HL-60/S4 treated with retinoic acid at 250 ng/mL for 4 days and 3 days (cell line): Measurements from ENCODE around the gene RPS27L.

Experiments
- in situ Hi-C: fragments of 300-500 bp; cut with MboI; formaldehyde crosslinking; loops from 2 replicates; pipeline ENCODE4 v1.7.0; 2022; ENCODE audit warnings: low sequenced_read_pairs

Gene RPS27L

DNA sequence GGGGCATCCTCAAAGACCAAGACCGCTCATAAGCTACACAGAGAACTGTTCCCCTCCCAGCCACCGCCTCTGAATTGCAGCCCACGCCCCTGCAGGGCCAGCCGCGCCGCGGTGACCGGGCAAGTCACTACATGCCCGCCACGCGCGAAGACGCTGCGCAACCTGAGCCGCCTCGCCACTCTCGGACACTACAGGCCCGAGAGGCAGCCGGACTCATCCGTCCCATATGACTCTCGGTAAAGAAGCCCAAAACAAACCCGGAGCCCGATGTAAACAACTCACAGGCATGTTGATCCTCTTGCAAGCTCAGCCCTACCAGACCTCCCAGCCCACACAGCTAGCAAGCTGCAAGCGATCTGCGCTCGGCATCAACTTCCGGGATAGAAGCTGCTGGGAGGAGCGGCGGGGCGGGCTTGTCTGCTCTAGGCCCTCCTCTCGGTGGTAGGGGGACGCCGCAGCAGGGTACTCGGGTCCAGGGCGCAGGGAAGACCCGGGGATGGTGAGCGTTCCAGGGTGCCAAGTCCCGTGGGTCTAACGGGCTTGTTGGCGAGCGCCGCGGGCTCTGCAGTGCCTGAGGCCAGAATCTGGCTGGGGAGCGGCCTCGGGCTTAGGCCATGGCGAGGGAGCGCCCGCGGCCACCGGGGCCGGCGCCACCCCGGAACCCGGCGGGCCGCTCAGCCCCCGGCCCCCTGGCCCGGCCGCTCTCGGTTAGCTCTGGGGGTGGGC lies at the start of gene RPS27L:
Gene RPS27L, minus strand, starts transcription at position 360 of the 726 bp plus-strand sequence. Its CDS starts 72 bp downstream, at position 288.
- in situ Hi-C loops: no loop called here

DNA sequence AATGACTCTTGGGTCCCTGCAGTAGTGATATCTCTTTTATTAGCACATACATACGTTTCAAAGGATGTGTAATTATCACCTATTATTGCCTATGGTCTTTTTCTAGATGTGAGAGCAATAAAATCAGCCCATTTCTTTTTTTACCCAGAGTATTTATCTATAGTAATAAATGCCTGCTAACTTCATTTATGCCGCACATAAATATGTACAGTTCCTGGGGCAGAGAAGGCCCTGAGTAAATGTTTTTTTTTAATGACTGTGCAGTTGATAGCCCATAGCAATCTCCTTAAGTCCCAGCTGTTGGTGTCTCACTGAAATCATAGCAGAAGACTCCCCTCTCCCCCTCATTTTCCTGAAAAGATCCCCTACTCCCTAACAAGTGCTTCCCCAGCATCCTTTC lies 48.8 kb upstream of the RPS27L start:
- in situ Hi-C loops: no loop called here

- in situ Hi-C loops: no loop called here
These were observed 46.3 kb upstream of the RPS27L start for GRCh38 chr15:63203451-63204090.

- in situ Hi-C loops: no loop called here
These were observed 45.6 kb upstream of the RPS27L start for GRCh38 chr15:63202861-63203260.

- in situ Hi-C loops: no loop called here
These were observed 43.4 kb upstream of the RPS27L start for GRCh38 chr15:63200464-63201249.

DNA sequence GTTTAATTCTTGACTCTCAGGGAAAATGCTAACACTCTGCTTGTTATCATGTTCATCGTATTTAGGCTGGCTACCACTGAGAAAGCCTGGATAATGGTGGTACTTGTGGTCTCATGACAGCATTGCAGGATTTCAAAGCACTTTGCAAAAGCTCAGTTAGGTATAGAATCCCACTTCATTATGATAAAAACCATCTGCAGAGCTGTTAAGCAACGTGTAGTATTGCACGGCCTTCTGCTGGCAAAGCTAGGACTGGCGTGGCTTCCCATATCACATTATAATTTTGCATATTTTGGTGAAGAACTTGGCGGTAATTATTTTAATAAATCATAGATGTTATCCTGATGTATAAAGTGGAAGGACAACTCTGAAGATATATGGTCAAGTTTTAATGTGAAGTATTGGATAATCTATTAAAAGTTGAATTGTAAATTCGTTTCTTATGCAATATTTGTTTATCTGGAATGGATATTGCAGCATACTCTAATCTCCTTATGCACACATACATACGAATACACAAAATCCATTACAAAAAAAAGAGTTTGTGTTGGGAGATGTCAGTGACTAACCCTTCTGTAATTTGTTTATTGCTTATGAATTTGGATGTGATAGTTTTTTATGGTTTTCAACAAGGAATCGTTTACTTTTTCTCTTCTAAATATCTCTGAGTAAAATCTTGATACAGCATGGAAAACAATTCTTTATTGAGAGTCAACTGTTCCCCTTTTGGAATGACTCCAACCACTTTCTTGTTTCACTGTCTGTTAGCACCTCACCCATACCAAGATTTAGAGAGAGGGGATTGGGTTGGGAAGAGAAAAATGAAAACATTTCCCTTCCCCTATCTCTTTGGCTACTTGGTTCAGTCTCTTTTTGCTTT lies 41.3 kb upstream of the RPS27L start:
- in situ Hi-C loops: no loop called here

DNA sequence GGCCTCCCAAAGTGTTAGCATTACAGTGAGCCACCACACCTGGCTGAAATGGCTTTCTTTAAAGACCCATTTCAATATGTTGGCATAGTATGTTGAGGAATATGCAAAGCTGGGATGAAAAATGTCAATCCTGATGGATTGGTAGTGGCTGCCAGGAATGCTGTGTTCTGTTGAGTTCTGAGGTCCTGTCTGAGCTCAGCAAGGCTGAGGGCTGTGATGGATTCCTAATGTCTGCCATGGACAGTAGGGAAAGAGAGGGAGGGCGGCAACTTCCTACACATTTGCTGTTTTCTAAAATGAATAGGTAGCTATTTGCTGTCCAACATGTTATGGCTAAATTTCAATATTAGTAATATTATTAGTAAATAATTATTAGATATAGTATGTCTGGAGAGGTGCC lies 40.3 kb upstream of the RPS27L start:
- in situ Hi-C loops: no loop called here

DNA sequence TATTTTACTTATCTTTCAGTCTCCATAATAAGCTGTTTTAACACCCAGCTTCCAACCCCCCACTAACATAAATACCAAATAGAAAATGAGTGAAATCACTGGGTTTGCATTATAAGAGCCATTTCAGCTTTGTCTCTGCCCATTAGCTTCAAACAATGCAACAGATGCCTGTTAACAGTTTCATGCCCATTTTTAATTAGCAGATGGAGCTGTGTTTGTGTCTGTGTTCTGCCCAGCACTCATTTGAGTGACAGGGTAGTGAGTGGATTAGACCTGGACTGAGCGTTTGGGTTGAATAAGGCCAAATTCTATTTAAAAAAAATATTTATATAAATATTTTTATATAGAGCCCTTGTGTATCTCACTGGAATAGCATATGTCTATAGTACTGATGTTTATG lies 39.6 kb upstream of the RPS27L start:
- in situ Hi-C loops: no loop called here

- in situ Hi-C loops: no loop called here
These were observed 38.3 kb upstream of the RPS27L start for GRCh38 chr15:63195569-63196015.

DNA sequence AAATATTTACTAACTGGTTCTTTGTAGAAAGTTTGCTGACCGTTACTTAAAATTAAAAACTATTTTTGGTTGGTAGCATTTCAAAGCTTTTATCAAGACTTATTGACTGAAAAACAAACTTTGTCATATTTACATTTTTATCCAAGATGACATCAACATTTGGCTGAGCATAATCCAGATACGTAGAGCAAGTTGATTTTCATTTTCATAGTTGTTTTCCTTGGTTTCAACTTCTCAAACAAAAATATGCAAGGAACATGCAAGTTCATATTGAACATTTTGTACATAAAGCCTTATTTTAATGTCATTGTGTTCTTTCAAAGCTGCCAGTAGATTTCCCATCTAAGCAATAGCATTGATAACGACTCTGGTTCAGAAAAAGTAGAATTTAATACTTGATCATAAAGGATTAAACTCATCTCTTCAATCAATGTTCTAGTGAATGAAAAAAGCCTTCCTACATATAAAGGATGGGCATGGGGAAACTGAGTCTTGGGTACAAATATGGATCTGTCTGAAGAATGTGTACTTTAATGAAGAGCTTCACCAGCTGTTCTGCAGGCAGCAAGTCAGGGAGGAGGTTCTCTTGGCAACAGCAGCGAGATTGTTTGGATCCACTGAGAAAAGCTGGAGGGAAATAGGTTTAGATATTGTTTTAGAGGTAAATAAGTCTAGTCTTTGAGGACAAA lies 37.7 kb upstream of the RPS27L start:
- in situ Hi-C loops: no loop called here

DNA sequence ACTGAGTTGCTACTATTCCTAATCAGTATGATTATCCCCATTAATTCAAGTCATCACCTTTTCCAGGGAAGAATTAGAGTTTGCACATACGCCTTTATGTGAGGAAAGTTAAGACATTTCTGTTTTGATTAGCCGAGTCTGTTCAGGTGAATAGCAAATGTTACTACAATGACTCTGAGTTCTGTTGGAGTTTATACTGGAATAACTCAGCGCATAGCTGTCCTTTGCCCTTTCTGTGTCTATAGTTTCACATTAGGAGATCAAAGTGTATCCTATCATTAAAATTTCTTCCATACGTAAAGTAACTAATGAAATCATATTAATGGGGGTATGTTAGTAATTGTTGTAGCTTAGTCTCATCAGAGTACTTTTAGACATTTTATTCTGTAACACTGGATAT lies 37.0 kb upstream of the RPS27L start:
- in situ Hi-C loops: no loop called here

DNA sequence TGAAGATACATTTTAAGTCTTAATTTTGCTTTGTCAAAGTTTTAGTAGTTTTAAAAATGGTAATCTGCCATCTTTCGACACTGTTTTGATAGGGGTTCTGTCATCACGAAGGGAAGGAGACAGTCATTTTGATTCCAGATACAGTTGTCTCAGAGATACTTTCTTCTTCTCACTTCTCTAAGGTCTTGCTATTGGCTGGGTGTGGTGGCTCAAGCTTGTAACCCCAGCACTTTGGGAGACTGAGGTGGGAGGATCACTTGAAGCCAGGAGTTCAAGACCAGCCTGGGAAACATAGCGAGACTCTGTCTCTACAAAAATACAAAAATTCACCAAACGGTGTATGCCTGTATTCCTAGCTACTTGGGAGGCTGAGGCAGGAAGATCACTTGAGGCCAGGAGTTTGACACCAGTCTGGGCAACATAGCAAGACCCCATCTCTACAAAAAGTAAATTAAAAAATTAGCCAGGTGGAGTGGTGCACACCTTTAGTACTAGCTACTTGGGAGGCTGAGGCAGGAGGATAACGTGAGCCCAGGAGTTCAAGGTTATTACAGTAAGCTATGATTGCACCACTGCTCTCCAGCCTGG lies 35.4 kb upstream of the RPS27L start:
- in situ Hi-C loops: no loop called here

DNA sequence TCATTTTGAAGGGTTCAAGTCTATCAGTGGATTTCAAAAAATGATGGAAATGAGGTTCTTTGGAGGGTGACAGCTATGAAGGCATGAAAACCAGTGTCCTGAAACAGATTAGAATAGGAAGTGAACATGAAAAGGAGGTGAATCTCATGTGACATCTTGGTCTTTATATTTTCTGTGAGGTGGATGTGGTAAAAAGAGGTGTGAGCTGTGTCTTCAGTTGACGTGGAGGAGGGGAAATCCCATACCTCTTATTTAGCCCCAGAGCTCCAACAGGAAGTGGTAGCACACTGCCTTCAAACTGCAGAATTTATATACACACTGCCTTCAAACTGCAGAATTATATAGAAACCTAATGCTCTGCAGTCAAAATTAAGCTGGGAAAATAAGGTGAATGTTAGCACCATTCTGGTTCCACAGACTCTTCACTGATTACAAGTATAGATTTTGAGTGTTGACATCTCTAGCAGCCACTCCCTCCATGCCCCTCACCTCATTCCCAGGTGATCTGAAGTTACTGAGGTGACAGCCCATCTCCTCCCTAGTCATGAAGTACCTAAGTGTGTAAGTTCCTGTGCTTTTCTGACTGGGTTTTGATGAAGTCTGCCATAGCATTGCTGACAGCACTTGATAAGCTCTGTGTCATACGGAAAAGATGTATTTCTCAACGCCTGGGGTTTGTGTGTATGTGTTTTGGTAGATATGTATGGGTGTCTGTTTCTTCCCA lies 34.8 kb upstream of the RPS27L start:
- in situ Hi-C loops: no loop called here

DNA sequence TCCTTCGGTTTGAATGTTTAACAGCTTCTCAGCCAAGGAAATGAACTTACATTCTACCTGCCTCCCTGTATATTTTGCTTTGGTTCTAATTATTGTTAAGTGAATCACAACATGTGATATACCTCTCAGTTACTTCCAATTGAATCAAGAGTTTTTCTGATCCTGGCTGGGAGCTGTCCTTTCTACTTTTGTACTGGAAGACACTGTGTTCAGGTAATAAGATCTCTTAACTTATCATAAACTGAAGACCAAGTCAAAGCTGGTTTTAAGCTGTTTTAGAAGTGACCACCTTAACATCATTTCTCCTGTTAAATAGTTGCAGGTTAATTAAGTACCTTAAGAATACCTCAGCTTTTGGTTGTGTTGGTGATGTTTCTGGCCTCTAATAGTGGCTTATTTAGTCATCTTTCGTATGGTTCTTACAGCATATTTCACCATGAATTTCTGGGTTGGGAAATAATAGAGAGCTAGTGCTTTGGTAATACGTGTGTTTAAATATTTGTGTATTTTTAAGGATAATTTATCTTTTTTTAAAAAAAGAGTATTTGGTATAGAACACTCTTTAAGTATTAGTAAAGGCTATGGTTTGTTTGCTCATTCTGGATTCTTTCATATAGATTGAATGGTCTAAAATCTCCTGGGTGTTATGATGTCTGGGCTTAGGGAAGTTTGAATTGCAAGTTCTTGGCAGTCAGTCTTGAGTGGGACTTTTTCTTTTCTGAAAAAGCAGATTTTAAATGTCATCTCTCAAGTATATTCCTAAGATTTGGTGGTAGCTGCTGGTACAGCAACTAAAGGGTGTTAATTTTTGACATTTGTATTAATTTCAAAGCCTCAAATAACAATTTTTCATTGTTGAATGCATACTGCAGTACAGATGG lies 33.7 kb upstream of the RPS27L start:
- in situ Hi-C loops: no loop called here

DNA sequence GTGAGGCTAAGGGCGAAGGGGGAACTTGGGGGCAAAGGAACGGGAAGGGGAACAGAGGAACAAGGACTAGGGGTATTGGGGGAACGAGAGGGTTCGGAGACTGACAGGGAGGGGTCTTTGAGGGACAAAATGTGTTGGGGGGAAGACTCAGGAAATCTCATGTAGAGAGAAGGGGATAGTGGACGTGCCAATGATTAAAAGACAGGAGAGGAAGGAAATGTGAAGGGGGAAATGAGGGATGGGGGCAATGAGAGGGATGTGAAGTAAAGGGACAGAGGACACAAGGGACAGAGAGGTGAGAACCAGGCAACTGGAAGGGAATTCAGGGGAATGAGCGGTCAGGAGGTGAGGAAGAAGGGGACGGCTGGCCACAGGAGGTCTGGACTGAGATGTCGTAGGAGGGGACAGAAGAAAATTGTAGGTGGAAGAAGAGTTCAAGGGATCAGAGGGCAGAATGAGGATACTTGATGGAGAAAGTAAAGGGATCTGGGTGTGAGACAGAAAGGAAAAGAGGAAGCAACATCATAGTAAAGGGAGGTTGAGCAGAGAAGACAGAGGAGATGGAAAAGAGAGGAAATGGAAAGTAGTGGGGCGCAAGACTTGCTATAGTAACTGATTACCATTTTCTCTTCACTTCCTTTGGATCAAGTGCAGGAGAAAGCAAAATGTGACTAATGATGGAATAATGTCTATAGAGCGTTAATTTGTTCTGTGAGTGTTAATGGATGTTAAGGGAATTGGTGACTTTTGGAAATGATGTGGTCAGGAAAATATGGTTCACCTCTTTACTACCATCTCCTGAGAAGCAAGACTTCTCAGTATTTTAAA lies 32.9 kb upstream of the RPS27L start:
- in situ Hi-C loops: no loop called here

GRCh38 chr15:63188926-63189871 lies 31.9 kb upstream of the RPS27L start, which contains the start of gene RAB8B:
TSS of gene RAB8B (plus strand) at chr15:63189606. CDS start at chr15:63189625, 19 bp downstream.
- in situ Hi-C loops: no loop called here
